Activated T-cell treated with anti-CD3 and anti-CD28 coated beads, Interleukin-2, amount 50 U/mL, for 72 hours (primary cell): ENCODE measurements around the gene M6PR. TPM values are rescaled to one million over a fixed set of nuclear protein-coding genes. Genes with fewer than 3 reads are reported as not detected.
A peak's percentile ranks its signal among the peaks of the same experiment; 100 is the strongest.

Experiments
- ATAC-seq, 2 donors: fragments of 150-1000 bp; cut with Tn5 transposase; replicated peaks in 1 of 2; 2 replicates each; pipeline ENCODE4 v1.10.0; 2021; ENCODE audit warnings: moderate library complexity in 2 of 2, mild to moderate bottlenecking in 1 of 2
- DNase-seq, 2 donors: peaks; one replicate each; pipeline ENCODE4 v3.0.0; 2021 to 2022; ENCODE audit warnings: mixed read lengths in 1 of 2
- H3K27ac Mint-ChIP-seq: one replicate; pipeline ENCODE4 v1.8.0; 2022; ENCODE audit warnings: mild to moderate bottlenecking, moderate library complexity, mixed read lengths
- H3K27me3 Mint-ChIP-seq: one replicate; pipeline ENCODE4 v1.8.0; 2022; ENCODE audit warnings: low read depth, mixed read lengths
- H3K36me3 Mint-ChIP-seq, 2 donors: one replicate each; pipeline ENCODE4 v1.8.0; 2022; ENCODE audit warnings: mixed read lengths in 2 of 2, mild to moderate bottlenecking in 1 of 2; ENCODE audit not compliant: insufficient read depth in 2 of 2
- H3K4me1 Mint-ChIP-seq: one replicate; pipeline ENCODE4 v1.8.0; 2022; ENCODE audit warnings: low read depth, mixed read lengths
- H3K4me3 Mint-ChIP-seq, 2 donors: one replicate each; pipeline ENCODE4 v1.8.0; 2022; ENCODE audit warnings: mild to moderate bottlenecking in 2 of 2, mixed read lengths in 2 of 2, moderate library complexity in 2 of 2
- H3K9me3 Mint-ChIP-seq, 2 donors: one replicate each; pipeline ENCODE4 v1.8.0; 2022; ENCODE audit warnings: mixed read lengths in 2 of 2
- total RNA-seq, 2 donors: library from RNA; stranded (reverse); gene quantifications; one replicate each; pipeline ENCODE4 v1.2.3, GENCODE V29; 2022

The M6PR gene
- total RNA-seq, 2 donors from 2014 or later = 149 to 153 TPM

DNA sequence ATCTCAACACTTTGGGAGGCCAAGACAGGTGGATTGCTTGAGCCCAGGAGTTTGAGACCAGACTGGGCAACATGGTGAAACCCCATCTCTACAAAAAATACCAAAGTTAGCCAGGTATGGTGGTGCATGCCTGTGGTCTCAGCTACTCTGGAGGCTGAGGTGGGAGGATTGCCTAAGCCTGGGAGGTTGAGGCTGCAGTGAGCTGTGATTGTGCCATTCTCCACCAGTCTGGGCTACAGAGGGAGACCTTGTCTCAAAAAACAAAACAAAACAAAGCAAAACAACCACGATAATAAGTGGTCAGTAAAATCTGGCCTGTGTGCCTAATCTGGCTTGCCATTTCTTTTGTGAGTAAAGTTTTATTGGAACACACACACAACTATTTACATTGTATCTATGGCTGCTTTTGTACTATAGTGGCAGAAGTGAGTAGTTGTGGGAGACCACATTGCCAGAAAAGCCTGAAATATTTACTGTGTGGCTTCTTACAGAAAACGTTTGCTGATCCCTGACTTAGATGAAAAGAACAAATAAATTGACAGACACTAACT, 20.5 kb upstream of the M6PR start:
- Mint-ChIP-seq H3K4me3 (no peak overlapping the region), H3K27me3 (no peaks in the 10 kb centered on the region), H3K9me3 (peaks cover 6 to 12% of the 10 kb centered on the region in 2 donors), H3K4me1 (no peaks in the 10 kb centered on the region), H3K36me3 (peaks cover 16 to 25% of the 10 kb centered on the region in 2 donors), H3K27ac (no peak overlapping the region)
- no peak for ATAC-seq
- no peak for DNase-seq

GRCh38 chr12:8968761-8969160, 19.3 kb upstream of the M6PR start:
- H3K4me3 Mint-ChIP-seq = no peak overlapping the region
- no peaks in the 10 kb centered on the region for H3K4me1 Mint-ChIP-seq
- peaks cover 16 to 21% of the 10 kb centered on the region in 2 donors for H3K36me3 Mint-ChIP-seq
- H3K27ac Mint-ChIP-seq = no peak overlapping the region
- H3K27me3 Mint-ChIP-seq = no peaks in the 10 kb centered on the region
- ATAC-seq (no peak), DNase-seq (no peak)
- peaks cover 6 to 13% of the 10 kb centered on the region in 2 donors for H3K9me3 Mint-ChIP-seq

DNA sequence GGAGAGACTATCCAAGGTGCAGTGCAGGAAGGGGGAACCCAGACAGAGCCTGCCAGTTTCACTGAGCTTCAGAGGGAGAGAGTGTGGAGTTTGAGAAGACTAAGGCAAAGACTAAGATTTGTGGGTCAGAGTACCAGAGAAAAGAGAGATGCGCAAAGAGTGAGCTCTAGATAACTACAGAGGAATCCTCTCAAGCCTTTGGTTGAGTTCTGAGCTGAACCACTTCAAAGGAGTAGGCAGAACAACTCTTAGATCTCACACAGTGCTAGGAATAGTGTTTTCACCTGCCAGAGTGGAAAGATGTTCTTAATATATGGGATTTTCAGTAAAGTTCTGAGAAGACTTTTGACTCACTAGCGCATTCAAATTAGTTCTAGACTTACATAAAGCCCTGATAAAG, 10.7 kb upstream of the M6PR start:
- Mint-ChIP-seq H3K9me3 (peaks cover 1 to 7% of the 10 kb centered on the region in 2 donors), H3K36me3 (peaks cover 8 to 15% of the 10 kb centered on the region in 2 donors), H3K4me1 (peaks cover 38% of the 10 kb centered on the region), H3K4me3 (peak overlapping the region in 1 of 2 donors; percentile 1), H3K27ac (peak overlapping the region; percentile 26), H3K27me3 (no peaks in the 10 kb centered on the region)
- no peak for DNase-seq
- ATAC-seq = peak in 1 of 2 donors; percentile 32

GRCh38 chr12:8958066-8958465, 8.6 kb upstream of the M6PR start:
- no peak for ATAC-seq
- peaks cover 4 to 18% of the 10 kb centered on the region in 2 donors for H3K36me3 Mint-ChIP-seq
- H3K4me3 Mint-ChIP-seq = no peak overlapping the region
- H3K9me3 Mint-ChIP-seq = peaks cover 2% of the 10 kb centered on the region in 2 donors
- no peaks in the 10 kb centered on the region for H3K27me3 Mint-ChIP-seq
- DNase-seq = no peak
- peaks cover 53% of the 10 kb centered on the region for H3K4me1 Mint-ChIP-seq
- no peak overlapping the region for H3K27ac Mint-ChIP-seq

- peak overlapping the region; percentile 75 for H3K27ac Mint-ChIP-seq
- peaks cover 8 to 23% of the 10 kb centered on the region in 2 donors for H3K36me3 Mint-ChIP-seq
- H3K4me1 Mint-ChIP-seq = peaks cover 59% of the 10 kb centered on the region
Observed at GRCh38 chr12:8957561-8957960, 8.1 kb upstream of the M6PR start.

DNA sequence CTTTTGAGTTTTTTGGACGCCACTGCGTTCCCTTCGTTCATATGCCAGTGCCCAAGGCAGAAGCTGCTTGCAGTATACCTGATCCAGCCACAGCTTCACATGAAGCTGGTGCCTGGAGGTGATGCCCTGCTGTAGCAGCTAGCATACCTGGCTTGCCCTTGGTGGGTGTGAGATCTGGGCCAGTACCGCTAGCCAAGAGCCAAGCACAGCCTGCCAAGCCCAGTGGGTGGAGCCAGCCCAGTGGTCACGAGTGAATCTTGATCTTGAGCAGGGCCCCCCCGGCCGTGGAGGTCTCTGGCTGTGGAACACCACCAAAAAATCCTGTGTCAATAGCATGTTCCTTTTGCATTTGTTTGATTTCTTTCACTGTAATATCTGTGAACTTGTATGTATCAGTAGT, 7.3 kb upstream of the M6PR start:
- peaks cover 64% of the 10 kb centered on the region for H3K4me1 Mint-ChIP-seq
- peak overlapping the region in 1 of 2 donors; percentile 7 for H3K4me3 Mint-ChIP-seq
- no peak for ATAC-seq
- H3K9me3 Mint-ChIP-seq = peaks cover 4% of the 10 kb centered on the region in 2 donors
- H3K36me3 Mint-ChIP-seq = peaks cover 8 to 19% of the 10 kb centered on the region in 2 donors
- no peak overlapping the region for H3K27ac Mint-ChIP-seq
- no peaks in the 10 kb centered on the region for H3K27me3 Mint-ChIP-seq
- DNase-seq = no peak

More at GRCh38 chr12:8957561-8957960, 8.1 kb upstream of the M6PR start:
- Mint-ChIP-seq H3K9me3 (peaks cover 4% of the 10 kb centered on the region in 2 donors), H3K4me3 (no peak overlapping the region), H3K27me3 (no peaks in the 10 kb centered on the region)
- ATAC-seq (no peak), DNase-seq (no peak)

- Mint-ChIP-seq H3K36me3 (peaks cover 8 to 19% of the 10 kb centered on the region in 2 donors), H3K4me3 (no peak overlapping the region), H3K27ac (no peak overlapping the region), H3K9me3 (peaks cover 4% of the 10 kb centered on the region in 2 donors), H3K4me1 (peaks cover 68% of the 10 kb centered on the region), H3K27me3 (no peaks in the 10 kb centered on the region)
- no peak for ATAC-seq
- DNase-seq = no peak
Observed at GRCh38 chr12:8956073-8956472, 6.6 kb upstream of the M6PR start.

GRCh38 chr12:8953773-8954402, 4.4 kb upstream of the M6PR start:
- no peaks in the 10 kb centered on the region for H3K27me3 Mint-ChIP-seq
- peak overlapping the region; percentile 55 for H3K4me3 Mint-ChIP-seq
- peaks cover 62% of the 10 kb centered on the region for H3K4me1 Mint-ChIP-seq

DNA sequence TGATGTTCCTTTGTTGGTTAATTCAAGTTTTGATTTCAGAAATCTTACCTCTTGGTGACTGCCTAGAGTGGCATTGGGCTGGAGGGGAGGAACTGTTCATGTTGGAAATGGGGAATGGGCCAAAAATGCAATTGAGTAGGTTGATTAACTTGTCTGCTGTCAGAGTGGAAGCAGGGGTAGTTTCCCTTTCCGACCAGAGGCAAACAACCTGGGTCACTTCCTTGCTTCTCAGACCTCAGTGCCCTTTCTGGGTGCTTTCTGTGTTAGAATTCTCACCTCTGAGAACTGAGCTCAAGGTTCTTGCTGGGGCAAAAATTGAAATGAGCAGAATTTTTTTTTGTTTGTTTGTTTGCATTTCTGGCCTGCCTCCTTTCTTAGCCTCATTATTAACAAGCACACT, 2.3 kb upstream of the M6PR start:
- H3K9me3 Mint-ChIP-seq = peaks cover 4% of the 10 kb centered on the region in 2 donors
- DNase-seq = peak; percentile 16 to 37
- peaks cover 11 to 20% of the 10 kb centered on the region in 2 donors for H3K36me3 Mint-ChIP-seq
- no peak overlapping the region for H3K27ac Mint-ChIP-seq
- H3K4me3 Mint-ChIP-seq = peak overlapping the region; percentile 63 to 97
- H3K27me3 Mint-ChIP-seq = no peaks in the 10 kb centered on the region
- peaks cover 70% of the 10 kb centered on the region for H3K4me1 Mint-ChIP-seq
- no peak for ATAC-seq

More at GRCh38 chr12:8953773-8954402, 4.4 kb upstream of the M6PR start:
- peaks cover 4% of the 10 kb centered on the region in 2 donors for H3K9me3 Mint-ChIP-seq
- H3K27ac Mint-ChIP-seq = peak overlapping the region; percentile 89
- no peak for ATAC-seq
- H3K36me3 Mint-ChIP-seq = peaks cover 12 to 21% of the 10 kb centered on the region in 2 donors
- DNase-seq = no peak

DNA sequence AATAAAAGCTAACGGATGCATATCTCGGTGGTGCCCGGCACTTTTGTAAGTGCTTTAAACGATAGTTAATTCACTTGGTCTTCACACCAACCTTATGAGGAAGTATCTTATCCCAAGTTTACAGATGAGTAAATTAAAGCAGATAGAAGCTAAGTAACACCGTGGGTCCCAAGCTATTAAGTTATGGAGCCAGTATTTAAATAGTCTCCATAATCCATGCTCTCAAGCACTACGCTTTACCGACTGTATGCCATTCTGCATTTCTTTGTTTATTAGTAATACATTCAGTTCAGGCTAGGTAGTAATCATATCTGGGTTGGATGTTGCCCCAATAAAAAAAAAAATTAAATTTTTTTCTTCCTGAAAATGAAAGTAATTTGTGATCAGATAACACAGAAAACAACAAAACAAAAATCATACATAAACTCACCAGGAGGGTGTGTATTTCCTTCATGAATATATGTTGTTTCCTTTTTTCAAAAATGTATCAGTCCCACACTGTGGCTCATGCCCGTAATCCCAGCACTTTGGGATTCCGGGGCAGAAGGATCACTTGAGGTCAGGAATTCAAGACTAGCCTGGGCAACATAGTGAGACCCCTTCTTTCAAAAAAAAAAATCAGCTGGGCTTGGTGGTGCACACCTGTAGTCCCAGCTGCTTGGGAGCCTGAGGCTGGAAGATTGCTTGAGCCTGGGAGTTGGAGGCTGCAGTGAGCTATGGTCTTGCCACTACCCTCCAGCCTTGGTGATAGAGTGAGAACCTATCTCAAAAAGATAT, 1.4 kb upstream of the M6PR start:
- no peak for ATAC-seq
- DNase-seq = no peak
- no peaks in the 10 kb centered on the region for H3K27me3 Mint-ChIP-seq
- H3K9me3 Mint-ChIP-seq = peaks cover 4% of the 10 kb centered on the region in 2 donors
- H3K27ac Mint-ChIP-seq = peak overlapping the region; percentile 91
- peak overlapping the region; percentile 84 to 97 for H3K4me3 Mint-ChIP-seq
- H3K4me1 Mint-ChIP-seq = peaks cover 74% of the 10 kb centered on the region
- H3K36me3 Mint-ChIP-seq = peaks cover 11 to 15% of the 10 kb centered on the region in 2 donors

GRCh38 chr12:8950221-8950527, 729 bp upstream of the M6PR start:
- DNase-seq (no peak), ATAC-seq (peak; percentile 27 to 38)
- peak overlapping the region; percentile 91 for H3K27ac Mint-ChIP-seq
- H3K9me3 Mint-ChIP-seq = peaks cover 4% of the 10 kb centered on the region in 2 donors
- H3K36me3 Mint-ChIP-seq = peaks cover 11 to 17% of the 10 kb centered on the region in 2 donors
- H3K4me1 Mint-ChIP-seq = peaks cover 74% of the 10 kb centered on the region
- no peaks in the 10 kb centered on the region for H3K27me3 Mint-ChIP-seq
- H3K4me3 Mint-ChIP-seq = peak overlapping the region; percentile 84 to 97

GRCh38 chr12:8948701-8949341, 624 bp downstream of the M6PR start:
- ATAC-seq = no peak
- H3K9me3 Mint-ChIP-seq = peaks cover 4% of the 10 kb centered on the region in 2 donors
- no peak for DNase-seq
- peaks cover 11 to 21% of the 10 kb centered on the region in 2 donors for H3K36me3 Mint-ChIP-seq
- H3K4me1 Mint-ChIP-seq = peaks cover 65% of the 10 kb centered on the region
- H3K4me3 Mint-ChIP-seq = peak overlapping the region; percentile 84 to 97
- H3K27ac Mint-ChIP-seq = peak overlapping the region; percentile 91
- H3K27me3 Mint-ChIP-seq = no peaks in the 10 kb centered on the region

DNA sequence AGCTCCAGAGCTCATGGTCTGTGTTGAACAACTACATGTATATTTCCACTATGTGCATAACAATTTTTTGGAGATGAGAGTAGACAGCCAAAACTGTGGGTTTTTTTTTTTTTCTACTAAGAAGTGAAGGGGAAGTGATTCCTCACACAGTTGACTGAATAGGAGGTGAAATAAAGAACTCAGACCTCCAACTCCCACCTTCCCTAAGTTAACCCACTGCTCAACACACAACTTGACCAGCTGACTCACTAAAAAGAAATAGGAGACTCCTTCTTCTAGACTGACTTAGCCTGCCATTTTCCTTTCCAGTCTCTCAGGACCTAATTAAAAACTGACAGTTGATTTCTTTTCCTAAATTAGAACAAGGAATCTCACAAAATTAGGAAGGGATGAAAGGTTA, 1.7 kb downstream of the M6PR start:
- peak overlapping the region; percentile 84 to 97 for H3K4me3 Mint-ChIP-seq
- no peak for ATAC-seq
- H3K4me1 Mint-ChIP-seq = peaks cover 55% of the 10 kb centered on the region
- no peaks in the 10 kb centered on the region for H3K27me3 Mint-ChIP-seq
- H3K9me3 Mint-ChIP-seq = no peaks in the 10 kb centered on the region
- H3K27ac Mint-ChIP-seq = peak overlapping the region; percentile 91
- peaks cover 9 to 15% of the 10 kb centered on the region in 2 donors for H3K36me3 Mint-ChIP-seq
- DNase-seq = no peak
